Measurements from ENCODE around the gene WDR91.

GRCh38 chr7:135201350-135201749 is 10.0 kb downstream of the WDR91 start:
- no peak for TF ChIP-seq CTCF (IDR thresholded peaks at IDR 0.05; ENCODE audit: low read depth, low read length, missing input control)
- TF ChIP-seq, protein P1, sequence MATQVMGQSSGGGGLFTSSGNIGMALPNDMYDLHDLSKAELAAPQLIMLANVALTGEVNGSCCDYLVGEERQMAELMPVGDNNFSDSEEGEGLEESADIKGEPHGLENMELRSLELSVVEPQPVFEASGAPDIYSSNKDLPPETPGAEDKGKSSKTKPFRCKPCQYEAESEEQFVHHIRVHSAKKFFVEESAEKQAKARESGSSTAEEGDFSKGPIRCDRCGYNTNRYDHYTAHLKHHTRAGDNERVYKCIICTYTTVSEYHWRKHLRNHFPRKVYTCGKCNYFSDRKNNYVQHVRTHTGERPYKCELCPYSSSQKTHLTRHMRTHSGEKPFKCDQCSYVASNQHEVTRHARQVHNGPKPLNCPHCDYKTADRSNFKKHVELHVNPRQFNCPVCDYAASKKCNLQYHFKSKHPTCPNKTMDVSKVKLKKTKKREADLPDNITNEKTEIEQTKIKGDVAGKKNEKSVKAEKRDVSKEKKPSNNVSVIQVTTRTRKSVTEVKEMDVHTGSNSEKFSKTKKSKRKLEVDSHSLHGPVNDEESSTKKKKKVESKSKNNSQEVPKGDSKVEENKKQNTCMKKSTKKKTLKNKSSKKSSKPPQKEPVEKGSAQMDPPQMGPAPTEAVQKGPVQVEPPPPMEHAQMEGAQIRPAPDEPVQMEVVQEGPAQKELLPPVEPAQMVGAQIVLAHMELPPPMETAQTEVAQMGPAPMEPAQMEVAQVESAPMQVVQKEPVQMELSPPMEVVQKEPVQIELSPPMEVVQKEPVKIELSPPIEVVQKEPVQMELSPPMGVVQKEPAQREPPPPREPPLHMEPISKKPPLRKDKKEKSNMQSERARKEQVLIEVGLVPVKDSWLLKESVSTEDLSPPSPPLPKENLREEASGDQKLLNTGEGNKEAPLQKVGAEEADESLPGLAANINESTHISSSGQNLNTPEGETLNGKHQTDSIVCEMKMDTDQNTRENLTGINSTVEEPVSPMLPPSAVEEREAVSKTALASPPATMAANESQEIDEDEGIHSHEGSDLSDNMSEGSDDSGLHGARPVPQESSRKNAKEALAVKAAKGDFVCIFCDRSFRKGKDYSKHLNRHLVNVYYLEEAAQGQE (IDR thresholded peaks at IDR 0.05): no peak
- no peak for TF ChIP-seq YY1 (IDR thresholded peaks at IDR 0.05)
- TF ChIP-seq RAD21 (IDR thresholded peaks at IDR 0.05): no peak
- TF ChIP-seq, protein P2, sequence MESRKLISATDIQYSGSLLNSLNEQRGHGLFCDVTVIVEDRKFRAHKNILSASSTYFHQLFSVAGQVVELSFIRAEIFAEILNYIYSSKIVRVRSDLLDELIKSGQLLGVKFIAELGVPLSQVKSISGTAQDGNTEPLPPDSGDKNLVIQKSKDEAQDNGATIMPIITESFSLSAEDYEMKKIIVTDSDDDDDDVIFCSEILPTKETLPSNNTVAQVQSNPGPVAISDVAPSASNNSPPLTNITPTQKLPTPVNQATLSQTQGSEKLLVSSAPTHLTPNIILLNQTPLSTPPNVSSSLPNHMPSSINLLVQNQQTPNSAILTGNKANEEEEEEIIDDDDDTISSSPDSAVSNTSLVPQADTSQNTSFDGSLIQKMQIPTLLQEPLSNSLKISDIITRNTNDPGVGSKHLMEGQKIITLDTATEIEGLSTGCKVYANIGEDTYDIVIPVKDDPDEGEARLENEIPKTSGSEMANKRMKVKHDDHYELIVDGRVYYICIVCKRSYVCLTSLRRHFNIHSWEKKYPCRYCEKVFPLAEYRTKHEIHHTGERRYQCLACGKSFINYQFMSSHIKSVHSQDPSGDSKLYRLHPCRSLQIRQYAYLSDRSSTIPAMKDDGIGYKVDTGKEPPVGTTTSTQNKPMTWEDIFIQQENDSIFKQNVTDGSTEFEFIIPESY (IDR thresholded peaks at IDR 0.05): no peak
- no peak for TF ChIP-seq TAF1 (conservative IDR thresholded peaks at IDR 0.05)
- TF ChIP-seq, protein P3, sequence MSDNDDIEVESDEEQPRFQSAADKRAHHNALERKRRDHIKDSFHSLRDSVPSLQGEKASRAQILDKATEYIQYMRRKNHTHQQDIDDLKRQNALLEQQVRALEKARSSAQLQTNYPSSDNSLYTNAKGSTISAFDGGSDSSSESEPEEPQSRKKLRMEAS (IDR thresholded peaks at IDR 0.05): no peak
- no peak for TF ChIP-seq SP1 (IDR thresholded peaks at IDR 0.05)
- TF ChIP-seq GABPA (IDR thresholded peaks at IDR 0.05 in 1 of 2, conservative IDR thresholded peaks at IDR 0.05 in 1 of 2): no peak
- TF ChIP-seq RXRA (IDR thresholded peaks at IDR 0.05): no peak
- no peak for TF ChIP-seq EGR1 (IDR thresholded peaks at IDR 0.05; ENCODE audit: low read depth in 2 of 2)
- TF ChIP-seq NR2F2 (IDR thresholded peaks at IDR 0.05): no peak
- no peak for TF ChIP-seq FOXA1 (IDR thresholded peaks at IDR 0.05)
- no peak for TF ChIP-seq HNF4G (IDR thresholded peaks at IDR 0.05)

Measured in liver (tissue), 3 donors.